Right lobe of liver (tissue), 6 donors: Measurements from ENCODE around the gene MGRN1. TPM values are rescaled to one million over a fixed set of nuclear protein-coding genes. Genes with fewer than 3 reads are reported as not detected.

ENCODE experiments used
- ATAC-seq, 4 donors: fragments of 200-7000 bp; cut with Tn5 transposase; one replicate each; pipeline ENCODE4 v1.9.1; 2020; ENCODE audit warnings: mild to moderate bottlenecking in 4 of 4, moderate library complexity in 4 of 4
- DNase-seq, 3 donors: peaks; one replicate each; pipeline ENCODE4 v3.0.0-alpha.2; 2020
- H3K27ac ChIP-seq, 3 donors: fragments of 200-600 bp; one replicate each; pipeline ENCODE4 v1.8.0; 2022
- H3K27me3 ChIP-seq, 2 donors: fragments of 200-600 bp; one replicate each; pipeline ENCODE4 v1.8.0; 2022
- H3K36me3 ChIP-seq, 4 donors: fragments of 200-600 bp; sonication (generic) in 1 of 4; one replicate each; pipeline versions ENCODE4 v1.5.1 to v1.8.0; 2017 to 2022; ENCODE audit warnings: control low read depth in 1 of 4
- H3K4me1 ChIP-seq, 4 donors: fragments of 200-600 bp; sonication (generic) in 1 of 4; one replicate each; pipeline versions ENCODE4 v1.5.1 to v1.8.0; 2017 to 2022; ENCODE audit warnings: control low read depth in 1 of 4
- H3K4me3 ChIP-seq, 3 donors: fragments of 200-600 bp; one replicate each; pipeline ENCODE4 v1.8.0; 2022
- H3K9me3 ChIP-seq, 4 donors: fragments of 200-600 bp; sonication (generic) in 1 of 4; one replicate each; pipeline versions ENCODE4 v1.5.1 to v1.8.0; 2017 to 2022; ENCODE audit warnings: control low read depth in 1 of 4
- POLR2A ChIP-seq: fragments of 450-650 bp; IDR thresholded peaks from one replicate; pipeline ENCODE4 v1.6.1; 2017; ENCODE audit warnings: antibody characterized with exemption, mild to moderate bottlenecking
- WGBS: methylation state at CpG from one replicate; pipeline ENCODE4 v1.1.6; 2018; ENCODE audit warnings: low coverage, low lambda C conversion rate; ENCODE audit not compliant: insufficient coverage; ENCODE audit errors: missing lambda C conversion rate; 5-methylcytosine and 5-hydroxymethylcytosine counted together
- intact Hi-C, 2 donors: fragments of 100-400 bp; cut with DNase I; formaldehyde crosslinking; loops; one replicate each; pipeline versions ENCODE4 v1.11.2 to v1.14.1; 2022
- total RNA-seq, 6 experiments: library from RNA; depleted of rRNA in 2 of 6; stranded (reverse); fragments of >200 nt in 2 of 6; fragmentation: NEBNext Ultra II Directional in 3 of 6; extraction: Animal tissue kit (Norgen Biotek cat#: 25700) in 3 of 6; gene quantifications; one replicate each; pipeline versions ENCODE4 v1.1.0 to v1.2.4, GENCODE V29; 2016 to 2023
- TF ChIP-seq, protein P1 (sequence below), 4 donors: fragments of 200-600 bp in 3 of 4; fragments of 450-650 bp in 1 of 4; IDR thresholded peaks; one replicate each; pipeline versions ENCODE4 v1.5.1 to v1.8.0; 2016 to 2022; ENCODE audit warnings: antibody characterized with exemption in 4 of 4, mild to moderate bottlenecking in 2 of 4
- donor health status: DM: no; HTN: yes; CAD: no.
- donor health status: DM: no; HTN: no; CAD: no.
- donor health status: DM: no; HTN: no; CAD: no.
- donor health status: DM: no; HTN: yes; CAD: no.
- donor health status: DM: no; HTN: yes; CAD: no.

MGRN1 gene
- total RNA-seq, 6 experiments from 2014 or later = 42.5 to 67.3 (median 49.5) TPM

DNA sequence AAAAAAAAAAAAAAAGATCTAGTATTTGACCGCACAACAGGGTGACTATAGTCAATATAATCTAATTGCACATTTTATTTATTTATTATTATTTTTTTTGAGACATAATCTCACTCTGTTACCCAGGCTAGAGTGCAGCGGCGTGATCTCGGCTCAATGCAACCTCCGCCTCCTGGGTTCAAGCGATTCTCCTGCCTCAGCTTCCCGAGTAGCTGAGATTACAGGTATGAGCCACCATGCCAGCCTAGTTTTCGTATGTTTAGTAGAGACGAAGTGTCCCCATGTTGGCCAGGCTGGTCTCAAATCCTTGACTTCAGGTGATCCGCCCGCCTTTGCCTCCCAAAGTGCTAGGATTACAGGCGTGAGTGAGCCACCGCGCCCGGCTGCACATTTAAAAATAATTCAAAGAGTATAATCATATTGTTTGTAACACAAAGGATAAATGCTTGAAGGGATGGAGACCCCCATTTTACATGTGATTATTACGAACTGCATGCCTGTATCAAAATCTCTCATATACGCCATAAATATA, 108.7 kb downstream of the MGRN1 start:
- no peaks in the 10 kb centered on the region for H3K27me3 ChIP-seq
- intact Hi-C loops = loop anchor here in 1 of 2 donors (10.0 kb wide), 1 partner anchor 222 kb away; the partner anchor contains the start of gene SEC14L5
- DNase-seq = no peak
- no peak for TF ChIP-seq POLR2A
- TF ChIP-seq, protein P1, sequence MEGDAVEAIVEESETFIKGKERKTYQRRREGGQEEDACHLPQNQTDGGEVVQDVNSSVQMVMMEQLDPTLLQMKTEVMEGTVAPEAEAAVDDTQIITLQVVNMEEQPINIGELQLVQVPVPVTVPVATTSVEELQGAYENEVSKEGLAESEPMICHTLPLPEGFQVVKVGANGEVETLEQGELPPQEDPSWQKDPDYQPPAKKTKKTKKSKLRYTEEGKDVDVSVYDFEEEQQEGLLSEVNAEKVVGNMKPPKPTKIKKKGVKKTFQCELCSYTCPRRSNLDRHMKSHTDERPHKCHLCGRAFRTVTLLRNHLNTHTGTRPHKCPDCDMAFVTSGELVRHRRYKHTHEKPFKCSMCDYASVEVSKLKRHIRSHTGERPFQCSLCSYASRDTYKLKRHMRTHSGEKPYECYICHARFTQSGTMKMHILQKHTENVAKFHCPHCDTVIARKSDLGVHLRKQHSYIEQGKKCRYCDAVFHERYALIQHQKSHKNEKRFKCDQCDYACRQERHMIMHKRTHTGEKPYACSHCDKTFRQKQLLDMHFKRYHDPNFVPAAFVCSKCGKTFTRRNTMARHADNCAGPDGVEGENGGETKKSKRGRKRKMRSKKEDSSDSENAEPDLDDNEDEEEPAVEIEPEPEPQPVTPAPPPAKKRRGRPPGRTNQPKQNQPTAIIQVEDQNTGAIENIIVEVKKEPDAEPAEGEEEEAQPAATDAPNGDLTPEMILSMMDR (IDR thresholded peaks at IDR 0.05) = no peak
- no peaks in the 10 kb centered on the region for H3K9me3 ChIP-seq
- peaks cover 0 to 9% (median 2%) of the 10 kb centered on the region in 4 donors for H3K36me3 ChIP-seq
- peaks cover 0 to 11% (median 0%) of the 10 kb centered on the region in 4 donors for H3K4me1 ChIP-seq
- peak overlapping the region in 1 of 3 donors; percentile 12 for H3K27ac ChIP-seq
- WGBS = 31% methylated on average over 17 of the region's 17 CpGs
- no peak for ATAC-seq
- H3K4me3 ChIP-seq = peak overlapping the region; percentile 80 to 97 (median 94)

DNA sequence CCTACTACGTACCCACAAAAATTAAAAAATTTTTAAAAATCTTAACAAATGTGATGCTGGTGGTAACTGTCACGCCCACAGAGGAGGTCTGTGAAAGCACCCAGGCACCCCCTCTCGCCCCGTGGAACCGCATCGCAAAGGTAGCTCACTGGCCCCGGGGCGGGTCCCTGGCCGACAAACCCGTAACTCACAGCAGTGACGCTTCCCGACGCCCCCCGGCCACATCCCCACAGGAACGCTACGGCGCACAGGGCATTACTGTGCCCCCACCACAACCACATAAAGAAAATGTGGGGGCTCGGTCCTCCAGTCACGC, 109.1 kb downstream of the MGRN1 start:
- ATAC-seq (no peak), DNase-seq (no peak)

DNA sequence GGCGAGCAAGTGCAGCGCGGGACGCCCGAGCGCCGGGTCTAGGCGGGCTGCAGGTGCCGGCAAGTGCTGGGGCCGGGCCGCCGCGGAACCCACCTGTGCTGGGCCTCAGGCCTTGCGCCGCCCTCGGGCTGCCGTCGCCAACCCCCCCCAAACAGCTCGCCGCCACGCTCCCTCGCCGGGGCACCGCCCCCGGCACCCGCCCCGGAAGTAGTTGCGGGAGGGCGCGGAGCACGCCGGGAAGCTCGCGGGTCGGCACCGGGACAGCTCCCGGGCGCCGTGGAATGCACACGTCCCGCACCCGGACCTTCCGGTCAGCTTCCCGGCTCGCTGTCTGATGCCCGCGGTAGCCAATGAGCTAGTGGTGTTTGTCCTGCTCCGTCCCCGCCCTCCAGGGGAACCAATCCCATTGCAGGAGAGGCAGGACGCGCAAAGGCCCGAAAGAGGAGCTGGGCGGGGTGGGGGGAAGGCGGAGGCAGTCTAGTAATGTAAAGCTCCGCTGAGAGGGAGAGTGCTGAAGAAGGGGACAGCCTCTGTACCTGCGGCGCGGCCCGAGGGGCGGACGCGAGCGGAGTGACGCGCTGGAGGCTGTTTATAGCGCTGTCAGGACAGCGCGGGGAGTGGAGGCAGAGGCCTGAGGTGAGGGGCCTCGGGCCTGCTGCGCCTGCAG, 109.6 kb downstream of the MGRN1 start, which contains the start of the genes ANKS3 and DNAAF8:
Gene ANKS3, minus strand, starts transcription at position 209 of the 667 bp plus-strand sequence. CDS start 4,122 bp downstream, outside the sequence.
Gene DNAAF8, plus strand, starts transcription at position 475 of the 667 bp plus-strand sequence. CDS start 1,978 bp downstream, outside the sequence.
- WGBS = 0% methylated on average over 18 of the region's 70 CpGs
- H3K27me3 ChIP-seq = no peaks in the 10 kb centered on the region
- peak within 1 kb of the TSS; percentile 80 to 97 (median 94) for H3K4me3 ChIP-seq
- TF ChIP-seq POLR2A = peak; percentile 39
- TF ChIP-seq, protein P1 (IDR thresholded peaks at IDR 0.05) = no peak
- peak within 1 kb of the TSS in 2 of 3 donors; percentile 12 to 44 for H3K27ac ChIP-seq
- H3K36me3 ChIP-seq = peaks cover 0 to 7% (median under 1%) of the 10 kb centered on the region in 4 donors
- DNase-seq (peak; percentile 97 to 99 (median 98)), ATAC-seq (peak; percentile 96 to 98 (median 97))
- intact Hi-C loops = loop anchor here in 1 of 2 donors (10.0 kb wide), 1 partner anchor 221 kb away; the partner anchor contains the start of gene SEC14L5
- peaks cover 0 to 11% (median 0%) of the 10 kb centered on the region in 4 donors for H3K4me1 ChIP-seq
- no peaks in the 10 kb centered on the region for H3K9me3 ChIP-seq

More for the DNA sequence above, 109.1 kb downstream of the MGRN1 start:
- intact Hi-C loops = loop anchor here in 1 of 2 donors (10.0 kb wide), 1 partner anchor 221 kb away; the partner anchor contains the start of gene SEC14L5
- Histone ChIP-seq H3K4me3 (peak overlapping the region; percentile 80 to 97 (median 94)), H3K9me3 (no peaks in the 10 kb centered on the region), H3K27me3 (no peaks in the 10 kb centered on the region), H3K27ac (peak overlapping the region in 1 of 3 donors; percentile 12), H3K4me1 (peaks cover 0 to 11% (median 0%) of the 10 kb centered on the region in 4 donors), H3K36me3 (peaks cover 0 to 9% (median 2%) of the 10 kb centered on the region in 4 donors)
- WGBS = 6% methylated on average over 7 of the region's 19 CpGs
- no peak for TF ChIP-seq POLR2A
- TF ChIP-seq, protein P1 (IDR thresholded peaks at IDR 0.05) = no peak

DNA sequence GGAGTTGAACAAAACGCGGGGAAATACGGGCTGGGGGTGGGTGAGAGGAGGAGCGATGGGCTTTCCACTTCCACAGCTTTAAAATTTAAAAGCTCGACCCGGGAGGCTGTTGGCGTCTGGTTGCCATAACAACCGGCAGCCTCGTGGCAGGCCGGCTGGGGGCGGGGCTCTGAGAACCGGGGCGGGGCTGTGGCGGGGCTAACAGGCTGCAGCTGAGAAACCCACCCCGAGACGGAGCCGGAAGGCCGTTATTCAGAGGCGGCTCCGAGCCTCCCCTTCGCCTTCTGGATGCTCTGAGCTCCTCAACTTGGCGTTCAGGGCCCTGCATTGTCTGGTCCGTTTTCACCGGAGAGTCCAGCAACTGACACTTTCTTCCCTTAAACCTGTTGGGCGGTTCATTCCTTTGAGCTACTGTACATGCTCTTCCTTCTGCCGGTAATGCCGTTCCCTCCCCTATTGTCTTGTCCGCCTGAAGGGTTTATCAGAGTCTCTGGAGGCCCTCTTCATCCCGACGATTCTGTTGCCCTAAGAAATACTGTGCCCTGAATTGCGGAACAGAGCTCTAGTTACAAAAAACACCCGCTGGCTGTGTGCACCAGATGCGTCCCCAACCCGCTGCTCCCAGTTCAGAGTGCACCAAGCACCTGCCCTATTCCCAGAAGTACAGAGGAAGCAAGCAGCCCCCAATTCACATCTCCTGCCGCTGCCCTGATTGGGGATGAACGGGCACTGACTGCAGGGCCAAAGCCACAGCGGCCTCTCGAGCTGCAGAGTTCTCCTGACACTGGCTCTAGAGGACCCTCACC, 110.3 kb downstream of the MGRN1 start:
- H3K27ac ChIP-seq = peak overlapping the region in 2 of 3 donors; percentile 1 to 44
- peaks cover 0 to 11% (median 0%) of the 10 kb centered on the region in 4 donors for H3K4me1 ChIP-seq
- H3K36me3 ChIP-seq = no peaks in the 10 kb centered on the region
- WGBS = 7% methylated on average over 13 of the region's 38 CpGs
- no peaks in the 10 kb centered on the region for H3K27me3 ChIP-seq
- TF ChIP-seq POLR2A = no peak
- TF ChIP-seq, protein P1 (IDR thresholded peaks at IDR 0.05) = no peak
- no peaks in the 10 kb centered on the region for H3K9me3 ChIP-seq
- peak; percentile 82 to 85 (median 83) for ATAC-seq
- intact Hi-C loops = loop anchor here in 1 of 2 donors (10.0 kb wide), 1 partner anchor 220 kb away; the partner anchor contains the start of gene SEC14L5
- DNase-seq = peak; percentile 92 to 94 (median 93)
- peak overlapping the region; percentile 80 to 97 (median 94) for H3K4me3 ChIP-seq
